HL-60 (cell line): ENCODE results near the gene MDM1.

ENCODE experiments used
- GABPA ChIP-seq: IDR thresholded peaks from 2 replicates; pipeline ENCODE4 v1.6.1; 2012; ENCODE audit warnings: low read depth
- POLR2AphosphoS5 ChIP-seq: IDR thresholded peaks from 2 replicates; pipeline ENCODE4 v1.6.1; 2012; ENCODE audit warnings: low read depth
- SPI1 ChIP-seq: IDR thresholded peaks from 2 replicates; pipeline ENCODE4 v1.6.1; 2012; ENCODE audit warnings: low read depth, mild to moderate bottlenecking, borderline replicate concordance
- TF ChIP-seq, protein P1 (sequence below): IDR thresholded peaks from one replicate; pipeline ENCODE4 v1.5.1; 2011; ENCODE audit warnings: low read length, control low read depth, inconsistent platforms; ENCODE audit not compliant: insufficient read depth
- TF ChIP-seq, protein P2 (sequence below): IDR thresholded peaks from 2 replicates; pipeline ENCODE4 v1.6.1; 2012; ENCODE audit warnings: low read depth; ENCODE audit not compliant: insufficient replicate concordance

DNA sequence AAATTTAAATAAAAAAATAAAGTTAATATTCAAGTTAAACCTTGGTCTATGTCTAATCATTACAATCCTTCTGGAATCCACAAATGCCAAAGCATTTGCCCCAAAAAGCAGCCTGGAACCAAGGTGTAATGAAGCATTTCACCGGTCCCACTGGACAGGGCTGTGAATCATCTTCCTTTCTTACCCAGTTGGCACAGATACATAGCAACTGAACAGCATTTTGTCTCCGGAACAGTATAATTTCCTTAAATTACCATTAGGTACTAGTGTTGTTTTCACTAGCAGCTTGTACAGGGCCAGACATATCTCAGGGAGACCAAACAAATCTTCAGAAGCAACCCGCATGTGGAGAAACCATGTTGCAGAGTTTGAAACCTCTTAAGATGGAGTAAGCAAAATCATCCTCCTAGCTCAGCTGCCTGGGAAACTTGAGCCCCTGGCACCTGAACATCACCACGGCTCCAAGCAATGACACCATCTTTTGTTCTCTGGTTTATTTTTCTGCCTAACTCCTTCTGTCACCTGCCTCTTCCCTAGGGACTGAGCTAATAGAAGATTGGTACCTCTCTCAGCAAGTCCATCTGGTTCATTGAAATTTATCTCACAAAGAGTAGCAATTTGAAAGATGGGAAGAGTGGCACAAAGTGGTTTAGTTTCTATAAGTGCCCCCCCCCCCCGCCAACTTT is 17.9 kb upstream of the MDM1 start:
- TF ChIP-seq POLR2AphosphoS5 = no peak
- TF ChIP-seq, protein P1, sequence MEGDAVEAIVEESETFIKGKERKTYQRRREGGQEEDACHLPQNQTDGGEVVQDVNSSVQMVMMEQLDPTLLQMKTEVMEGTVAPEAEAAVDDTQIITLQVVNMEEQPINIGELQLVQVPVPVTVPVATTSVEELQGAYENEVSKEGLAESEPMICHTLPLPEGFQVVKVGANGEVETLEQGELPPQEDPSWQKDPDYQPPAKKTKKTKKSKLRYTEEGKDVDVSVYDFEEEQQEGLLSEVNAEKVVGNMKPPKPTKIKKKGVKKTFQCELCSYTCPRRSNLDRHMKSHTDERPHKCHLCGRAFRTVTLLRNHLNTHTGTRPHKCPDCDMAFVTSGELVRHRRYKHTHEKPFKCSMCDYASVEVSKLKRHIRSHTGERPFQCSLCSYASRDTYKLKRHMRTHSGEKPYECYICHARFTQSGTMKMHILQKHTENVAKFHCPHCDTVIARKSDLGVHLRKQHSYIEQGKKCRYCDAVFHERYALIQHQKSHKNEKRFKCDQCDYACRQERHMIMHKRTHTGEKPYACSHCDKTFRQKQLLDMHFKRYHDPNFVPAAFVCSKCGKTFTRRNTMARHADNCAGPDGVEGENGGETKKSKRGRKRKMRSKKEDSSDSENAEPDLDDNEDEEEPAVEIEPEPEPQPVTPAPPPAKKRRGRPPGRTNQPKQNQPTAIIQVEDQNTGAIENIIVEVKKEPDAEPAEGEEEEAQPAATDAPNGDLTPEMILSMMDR = no peak
- TF ChIP-seq, protein P2, sequence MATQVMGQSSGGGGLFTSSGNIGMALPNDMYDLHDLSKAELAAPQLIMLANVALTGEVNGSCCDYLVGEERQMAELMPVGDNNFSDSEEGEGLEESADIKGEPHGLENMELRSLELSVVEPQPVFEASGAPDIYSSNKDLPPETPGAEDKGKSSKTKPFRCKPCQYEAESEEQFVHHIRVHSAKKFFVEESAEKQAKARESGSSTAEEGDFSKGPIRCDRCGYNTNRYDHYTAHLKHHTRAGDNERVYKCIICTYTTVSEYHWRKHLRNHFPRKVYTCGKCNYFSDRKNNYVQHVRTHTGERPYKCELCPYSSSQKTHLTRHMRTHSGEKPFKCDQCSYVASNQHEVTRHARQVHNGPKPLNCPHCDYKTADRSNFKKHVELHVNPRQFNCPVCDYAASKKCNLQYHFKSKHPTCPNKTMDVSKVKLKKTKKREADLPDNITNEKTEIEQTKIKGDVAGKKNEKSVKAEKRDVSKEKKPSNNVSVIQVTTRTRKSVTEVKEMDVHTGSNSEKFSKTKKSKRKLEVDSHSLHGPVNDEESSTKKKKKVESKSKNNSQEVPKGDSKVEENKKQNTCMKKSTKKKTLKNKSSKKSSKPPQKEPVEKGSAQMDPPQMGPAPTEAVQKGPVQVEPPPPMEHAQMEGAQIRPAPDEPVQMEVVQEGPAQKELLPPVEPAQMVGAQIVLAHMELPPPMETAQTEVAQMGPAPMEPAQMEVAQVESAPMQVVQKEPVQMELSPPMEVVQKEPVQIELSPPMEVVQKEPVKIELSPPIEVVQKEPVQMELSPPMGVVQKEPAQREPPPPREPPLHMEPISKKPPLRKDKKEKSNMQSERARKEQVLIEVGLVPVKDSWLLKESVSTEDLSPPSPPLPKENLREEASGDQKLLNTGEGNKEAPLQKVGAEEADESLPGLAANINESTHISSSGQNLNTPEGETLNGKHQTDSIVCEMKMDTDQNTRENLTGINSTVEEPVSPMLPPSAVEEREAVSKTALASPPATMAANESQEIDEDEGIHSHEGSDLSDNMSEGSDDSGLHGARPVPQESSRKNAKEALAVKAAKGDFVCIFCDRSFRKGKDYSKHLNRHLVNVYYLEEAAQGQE = no peak
- TF ChIP-seq SPI1 = no peak
- TF ChIP-seq GABPA = no peak
